ENCODE measurements around the gene PIWIL4.

GRCh38 chr11:94563848-94564467 lies 3.2 kb upstream of the PIWIL4 start:
- TF ChIP-seq CTCF (IDR thresholded peaks at IDR 0.05; ENCODE audit: poor library complexity, severe bottlenecking) (no peak), EZH2 (IDR thresholded peaks at IDR 0.05; ENCODE audit: borderline replicate concordance, insufficient read depth, low read length, poor library complexity, severe bottlenecking) (no peak)
